Smooth muscle cell of the coronary artery (primary cell): ENCODE data around the gene NAGLU. TPM values are rescaled to one million over a fixed set of nuclear protein-coding genes. Genes with fewer than 3 reads are reported as not detected.

Experiments used
- total RNA-seq: library from RNA; depleted of rRNA; stranded (reverse); fragments of >200 nt; gene quantifications from 2 replicates; pipeline ENCODE4 v1.2.3, GENCODE V29; 2014; ENCODE audit warnings: low replicate concordance

The NAGLU gene
- total RNA-seq: 23.8 and 24.6 TPM in 2 replicates

DNA sequence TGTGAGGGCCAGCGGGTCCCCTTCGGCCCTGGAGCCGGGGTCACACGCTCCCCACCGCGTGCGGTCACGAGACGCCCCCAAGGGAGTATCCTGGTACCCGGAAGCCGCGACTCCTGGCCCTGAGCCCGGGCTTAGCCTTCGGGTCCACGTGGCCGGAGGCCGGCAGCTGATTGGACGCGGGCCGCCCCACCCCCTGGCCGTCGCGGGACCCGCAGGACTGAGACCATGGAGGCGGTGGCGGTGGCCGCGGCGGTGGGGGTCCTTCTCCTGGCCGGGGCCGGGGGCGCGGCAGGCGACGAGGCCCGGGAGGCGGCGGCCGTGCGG, at the start of gene NAGLU:
Gene NAGLU (plus strand): TSS at position 194 of the 324 bp plus-strand sequence. CDS start 32 bp downstream, at position 226.

DNA sequence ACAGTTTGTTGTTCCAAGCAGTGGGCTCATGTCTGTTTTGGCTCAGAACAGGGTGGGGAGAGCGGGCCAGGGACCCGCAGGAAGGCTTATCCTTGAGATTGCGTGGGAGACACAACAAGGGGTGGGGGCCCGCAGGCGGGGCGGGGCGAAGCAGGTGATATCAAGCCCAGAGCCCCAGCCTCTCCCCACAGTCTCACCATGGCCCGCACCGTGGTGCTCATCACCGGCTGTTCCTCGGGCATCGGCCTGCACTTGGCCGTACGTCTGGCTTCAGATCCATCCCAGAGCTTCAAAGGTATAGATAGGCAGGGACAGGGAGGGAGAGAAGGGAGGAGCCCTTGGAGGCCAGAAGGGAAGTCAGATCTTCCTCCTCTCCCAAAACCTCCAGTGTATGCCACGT, 16.7 kb downstream of the NAGLU start, which contains the start of gene HSD17B1:
Gene HSD17B1 (plus strand): TSS at position 188 of the 400 bp plus-strand sequence. CDS start 11 bp downstream, at position 199.

DNA sequence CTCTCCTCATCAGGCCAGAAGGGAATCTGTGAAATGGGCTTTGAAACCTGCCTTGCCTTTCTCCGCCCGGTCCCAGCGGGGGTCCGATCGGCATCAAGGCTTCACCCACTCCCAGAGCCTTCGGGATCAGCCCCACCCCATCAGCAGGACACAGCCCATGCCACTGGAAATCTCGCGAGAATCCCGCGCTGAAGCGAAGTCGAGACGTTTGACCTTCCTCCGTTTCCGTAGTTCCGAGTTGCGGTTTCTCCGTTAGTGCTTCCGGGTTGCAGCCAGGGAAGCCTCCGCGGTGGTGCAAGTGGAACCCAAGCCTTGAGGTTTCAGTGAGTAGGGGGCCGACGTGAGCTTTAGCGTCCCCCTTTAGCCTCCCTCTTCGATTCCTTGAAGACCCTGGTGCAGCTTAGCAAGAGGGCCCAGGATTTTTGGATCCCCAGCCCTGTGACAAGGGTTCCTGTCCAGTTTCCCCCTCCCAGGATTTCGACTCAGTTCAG, 25.9 kb downstream of the NAGLU start, which contains the start of gene COASY:
Gene COASY (plus strand): TSS at position 252 of the 491 bp plus-strand sequence. CDS start 475 bp downstream, outside the sequence.

DNA sequence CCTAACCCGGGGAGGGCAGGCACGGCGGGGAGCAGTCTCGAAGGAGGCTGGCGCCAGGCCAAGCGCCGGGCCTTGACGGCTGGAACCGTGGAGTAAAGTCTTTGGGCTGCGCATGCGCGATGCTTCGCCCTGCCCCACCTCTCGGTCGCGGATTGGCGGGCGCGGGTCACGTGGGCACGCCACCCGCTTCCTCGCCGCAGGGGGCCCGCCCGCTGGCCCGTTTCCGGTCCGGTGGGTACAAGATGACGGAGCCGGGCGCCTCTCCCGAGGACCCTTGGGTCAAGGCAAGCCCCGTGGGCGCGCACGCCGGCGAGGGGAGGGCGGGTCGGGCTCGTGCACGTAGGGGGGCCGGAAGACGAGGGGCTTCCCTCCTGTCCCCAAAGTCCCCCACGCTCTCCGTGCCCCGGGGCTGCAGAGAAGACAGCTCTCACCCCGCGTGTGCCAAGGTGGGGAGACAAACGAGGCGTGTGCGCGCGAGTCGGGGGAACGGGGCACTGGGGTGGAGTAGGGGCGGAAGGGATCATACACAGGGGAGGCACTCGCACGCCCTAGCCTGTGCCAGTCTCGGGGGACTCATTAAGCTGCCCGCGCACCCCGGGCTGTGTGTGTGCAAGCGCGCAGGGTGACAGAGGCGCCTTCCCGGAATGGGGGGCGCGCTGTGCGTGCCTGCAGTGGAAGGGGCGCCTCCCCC, 31.0 kb downstream of the NAGLU start, which contains the start of gene MLX:
Gene MLX (plus strand): TSS at position 218 of the 691 bp plus-strand sequence. CDS start 25 bp downstream, at position 243.

DNA sequence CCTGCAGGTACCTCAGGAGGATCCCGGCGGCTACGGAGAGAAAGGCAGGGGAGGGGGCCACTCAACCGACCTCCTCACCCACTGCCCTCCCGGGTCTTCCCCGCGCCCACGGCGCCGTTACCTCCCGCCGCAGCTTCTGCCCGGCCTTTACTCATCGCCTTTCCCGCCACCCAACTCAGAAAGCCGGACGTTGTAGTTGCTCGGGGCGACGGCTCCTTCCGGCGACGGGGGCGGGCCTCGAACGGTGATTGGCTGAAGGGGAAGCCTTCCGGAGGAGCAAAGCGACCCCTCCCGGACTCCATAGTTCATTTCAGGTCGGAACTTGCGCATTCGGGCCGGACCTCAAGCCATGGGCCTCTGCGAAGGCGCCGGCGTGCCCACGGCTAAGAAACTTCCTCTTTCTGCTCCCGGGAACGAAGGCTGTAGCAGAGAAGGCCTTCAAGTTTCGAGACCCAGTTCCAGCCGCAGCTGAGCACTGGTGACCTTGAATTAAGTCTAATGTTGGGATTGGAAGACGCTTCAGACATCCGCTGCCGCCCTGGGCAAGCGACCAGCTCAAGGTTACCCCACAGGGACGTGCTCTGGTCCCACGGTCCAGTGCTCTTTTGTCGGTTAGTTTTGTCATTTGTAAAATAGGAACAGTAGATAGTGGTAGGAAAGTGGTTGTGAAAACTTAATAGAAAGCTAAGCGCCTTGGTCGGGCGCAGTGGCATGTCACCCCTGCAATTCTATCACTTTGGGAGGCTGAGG, 41.7 kb downstream of the NAGLU start, which contains the start of gene PSMC3IP:
Gene PSMC3IP (minus strand): TSS at position 198 of the 750 bp plus-strand sequence. CDS start 43 bp downstream, at position 155.

Other genes with a start within 250 kb of the NAGLU start
- 11.4 and 31.5 TPM in 2 replicates for gene STAT5A, start 247.7 kb upstream of the NAGLU start, total RNA-seq
- 81.7 and 89.7 TPM in 2 replicates for gene STAT3, start 147.8 kb upstream of the NAGLU start, total RNA-seq
- gene CAVIN1, start 113.0 kb upstream of the NAGLU start, total RNA-seq: 602 and 708 TPM in 2 replicates
- gene ATP6V0A1, start 77.4 kb upstream of the NAGLU start, total RNA-seq: 39.1 and 76.6 TPM in 2 replicates
- 1.8 and 8.9 TPM in 2 replicates for gene HSD17B1, start 16.7 kb downstream of the NAGLU start, total RNA-seq
- 5.4 and 8.2 TPM in 2 replicates for gene COASY, start 25.9 kb downstream of the NAGLU start, total RNA-seq
- 33.7 and 38.0 TPM in 2 replicates for gene MLX, start 30.9 kb downstream of the NAGLU start, total RNA-seq
- gene PSMC3IP, start 41.5 kb downstream of the NAGLU start, total RNA-seq: 2.8 and 3.7 TPM in 2 replicates
- gene RETREG3, start 73.1 kb downstream of the NAGLU start, total RNA-seq: 56.1 and 95.8 TPM in 2 replicates
- gene TUBG1, start 73.4 kb downstream of the NAGLU start, total RNA-seq: 21.9 and 23.5 TPM in 2 replicates
- 5.4 and 6.8 TPM in 2 replicates for gene TUBG2, start 123.0 kb downstream of the NAGLU start, total RNA-seq
- 9.1 and 10.9 TPM in 2 replicates for gene PLEKHH3, start 140.8 kb downstream of the NAGLU start, total RNA-seq
- 1.3 and 4.3 TPM in 2 replicates for gene CCR10, start 145.6 kb downstream of the NAGLU start, total RNA-seq
- 24.3 and 26.6 TPM in 2 replicates for gene CNTNAP1, start 146.3 kb downstream of the NAGLU start, total RNA-seq
- 6.7 and 31.2 TPM in 2 replicates for gene EZH1, start 208.8 kb downstream of the NAGLU start, total RNA-seq
- 0.30 TPM in 1 of 2 replicates, not detected in the other for gene RAMP2, start 225.0 kb downstream of the NAGLU start, total RNA-seq
- 53.2 and 64.7 TPM in 2 replicates for gene VPS25, start 237.2 kb downstream of the NAGLU start, total RNA-seq
- gene WNK4, start 244.4 kb downstream of the NAGLU start, total RNA-seq: 0.12 and 1.6 TPM in 2 replicates